HepG2 (cell line): Measurements from ENCODE around the gene PANK4. TPM values are rescaled to one million over a fixed set of nuclear protein-coding genes. Genes with fewer than 3 reads are reported as not detected.

Experiments
- ARNTL ChIP-seq: sonication (generic); formaldehyde crosslinking; IDR thresholded peaks from 2 replicates; pipeline ENCODE4 v1.4.0; 2020; ENCODE audit warnings: mild to moderate bottlenecking, missing genetic modification reagents
- GABPB1 ChIP-seq: IDR thresholded peaks from 2 replicates; pipeline ENCODE4 v1.6.1; 2016; ENCODE audit warnings: mild to moderate bottlenecking, missing genetic modification reagents, moderate library complexity, missing compliant biosample characterization
- GRHL1 ChIP-seq: sonication (generic); formaldehyde crosslinking; conservative IDR thresholded peaks from 2 replicates; pipeline ENCODE4 v1.8.0; 2022; ENCODE audit warnings: missing genetic modification reagents
- HDAC1 ChIP-seq: sonication (generic); formaldehyde crosslinking; IDR thresholded peaks from 2 replicates; pipeline ENCODE4 v1.5.1; 2020; ENCODE audit warnings: mild to moderate bottlenecking, missing genetic modification reagents
- HNRNPL ChIP-seq: fragments of 200-400 bp; formaldehyde crosslinking; IDR thresholded peaks from 2 replicates; pipeline ENCODE4 v1.6.1; 2017; ENCODE audit warnings: mild to moderate bottlenecking, low read depth, low read length
- HOXA3 ChIP-seq: sonication (generic); formaldehyde crosslinking; IDR thresholded peaks from 2 replicates; pipeline ENCODE4 v1.5.0; 2020; ENCODE audit warnings: missing genetic modification reagents
- ISX ChIP-seq: sonication (generic); formaldehyde crosslinking; conservative IDR thresholded peaks from 2 replicates; pipeline ENCODE4 v1.5.0; 2020; ENCODE audit warnings: missing genetic modification reagents
- KAT2B ChIP-seq: fragments of 150-350 bp; IDR thresholded peaks from 2 replicates; pipeline ENCODE4 v1.6.1; 2014; ENCODE audit warnings: low read depth, low read length, borderline replicate concordance
- KAT7 ChIP-seq: IDR thresholded peaks from 2 replicates; pipeline ENCODE4 v1.6.1; 2018; ENCODE audit warnings: borderline replicate concordance, missing compliant biosample characterization
- MAFG ChIP-seq: sonication (generic); formaldehyde crosslinking; IDR thresholded peaks from 2 replicates; pipeline ENCODE4 v1.5.1; 2020; ENCODE audit warnings: mild to moderate bottlenecking, missing genetic modification reagents
- MEIS1 ChIP-seq: sonication (generic); formaldehyde crosslinking; IDR thresholded peaks from 2 replicates; pipeline ENCODE4 v1.9.0; 2021; ENCODE audit warnings: mild to moderate bottlenecking, missing genetic modification reagents, moderate library complexity, borderline replicate concordance
- PAX8 ChIP-seq: sonication (generic); formaldehyde crosslinking; IDR thresholded peaks from 2 replicates; pipeline ENCODE4 v1.8.0; 2022; ENCODE audit warnings: mild to moderate bottlenecking, missing genetic modification reagents, borderline replicate concordance
- STAG1 ChIP-seq: sonication (generic); formaldehyde crosslinking; IDR thresholded peaks from 2 replicates; pipeline ENCODE4 v1.4.0; 2020; ENCODE audit warnings: missing genetic modification reagents
- ZBTB7A ChIP-seq: sonication (generic); formaldehyde crosslinking; IDR thresholded peaks from 2 replicates; pipeline ENCODE4 v1.8.0; 2022; ENCODE audit warnings: mild to moderate bottlenecking, missing genetic modification reagents
- ZNF251 ChIP-seq: sonication (generic); formaldehyde crosslinking; IDR thresholded peaks from 2 replicates; pipeline ENCODE4 v1.9.0; 2021; ENCODE audit warnings: mild to moderate bottlenecking, missing genetic modification reagents
- ZNF543 ChIP-seq: sonication (generic); formaldehyde crosslinking; IDR thresholded peaks from 2 replicates; pipeline ENCODE4 v1.4.0; 2020; ENCODE audit warnings: mild to moderate bottlenecking, missing genetic modification reagents
- ZNF747 ChIP-seq: sonication (generic); formaldehyde crosslinking; IDR thresholded peaks from 2 replicates; pipeline ENCODE4 v1.8.1; 2023; ENCODE audit warnings: missing genetic modification reagents, mild to moderate bottlenecking, borderline replicate concordance
- ZNF782 ChIP-seq: sonication (generic); formaldehyde crosslinking; IDR thresholded peaks from 2 replicates; pipeline ENCODE4 v1.4.0; 2020; ENCODE audit warnings: missing genetic modification reagents, mild to moderate bottlenecking, borderline replicate concordance
- ZNF784 ChIP-seq: sonication (generic); formaldehyde crosslinking; IDR thresholded peaks from 2 replicates; pipeline ENCODE4 v1.5.1; 2020; ENCODE audit warnings: missing genetic modification reagents, mild to moderate bottlenecking, borderline replicate concordance
- ZNF788 ChIP-seq: sonication (generic); formaldehyde crosslinking; IDR thresholded peaks from 2 replicates; pipeline ENCODE4 v1.5.0; 2020; ENCODE audit warnings: mild to moderate bottlenecking, missing genetic modification reagents, borderline replicate concordance
- polyA plus RNA-seq, 8 experiments: library from polyadenylated mRNA; depleted of rRNA in 3 of 8; stranded (reverse) in 7 of 8; unstranded in 1 of 8; fragments of >200 nt; fragmentation: Illumina TruSeq in 4 of 8; extraction: Trizol in 4 of 8; gene quantifications; 2 replicates each; pipeline versions ENCODE4 v1.2.1 to v1.2.3, GENCODE V29; 2011 to 2016; ENCODE audit warnings: low read depth in 4 of 8, missing spikeins in 1 of 8, mixed read lengths in 1 of 8; ENCODE audit not compliant: insufficient read depth in 1 of 8
- total RNA-seq, 5 experiments: library from RNA; depleted of rRNA; stranded (reverse); fragments of >200 nt; fragmentation: Illumina TruSeq; extraction: Trizol; gene quantifications; 2 replicates each; pipeline ENCODE4 v1.2.3, GENCODE V29; 2016; ENCODE audit warnings: low read depth in 1 of 5
- TF ChIP-seq, protein P1 (sequence below): IDR thresholded peaks from 2 replicates; pipeline ENCODE4 v1.6.1; 2012; ENCODE audit warnings: low read depth, low read length, improper control_type of control experiment
- TF ChIP-seq, protein P2 (sequence below): sonication (generic); formaldehyde crosslinking; IDR thresholded peaks from 2 replicates; pipeline ENCODE4 v1.8.0; 2022; ENCODE audit warnings: low read depth, missing genetic modification reagents
- TF ChIP-seq, protein P3 (sequence below): IDR thresholded peaks from 2 replicates; pipeline ENCODE4 v1.6.1; 2016; ENCODE audit warnings: mild to moderate bottlenecking

PANK4 gene
- total and polyA plus RNA-seq, 2 of the 13 experiments (the other 11 are each of a cell fraction or from before 2014, with no cell fraction given) = 17.4 to 19.3 TPM

GRCh38 chr1:2543543-2544092 lies 17.2 kb upstream of the PANK4 start (continued):
- TF ChIP-seq ZNF784 = 0 out of 2 replicates have a peak, but pooled peaks have one; percentile 25
- TF ChIP-seq, protein P1, sequence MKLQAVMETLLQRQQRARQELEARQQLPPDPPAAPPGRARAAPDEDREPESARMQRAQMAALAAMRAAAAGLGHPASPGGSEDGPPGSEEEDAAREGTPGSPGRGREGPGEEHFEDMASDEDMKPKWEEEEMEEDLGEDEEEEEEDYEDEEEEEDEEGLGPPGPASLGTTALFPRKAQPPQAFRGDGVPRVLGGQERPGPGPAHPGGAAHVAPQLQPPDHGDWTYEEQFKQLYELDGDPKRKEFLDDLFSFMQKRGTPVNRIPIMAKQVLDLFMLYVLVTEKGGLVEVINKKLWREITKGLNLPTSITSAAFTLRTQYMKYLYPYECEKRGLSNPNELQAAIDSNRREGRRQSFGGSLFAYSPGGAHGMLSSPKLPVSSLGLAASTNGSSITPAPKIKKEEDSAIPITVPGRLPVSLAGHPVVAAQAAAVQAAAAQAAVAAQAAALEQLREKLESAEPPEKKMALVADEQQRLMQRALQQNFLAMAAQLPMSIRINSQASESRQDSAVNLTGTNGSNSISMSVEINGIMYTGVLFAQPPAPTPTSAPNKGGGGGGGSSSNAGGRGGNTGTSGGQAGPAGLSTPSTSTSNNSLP = no peak
- TF ChIP-seq ZNF788 = 0 out of 2 replicates have a peak, but pooled peaks have one; percentile 62
- TF ChIP-seq MEIS1 (CRISPR knock-in tag) = 0 out of 2 replicates have a peak, but pooled peaks have one; percentile 22
- peak; percentile 17; the same call in 1 of the 2 replicates for TF ChIP-seq ZBTB7A
- 0 out of 2 replicates have a peak, but pooled peaks have one; percentile 28 for TF ChIP-seq ZNF747 (CRISPR knock-in tag)
- TF ChIP-seq HDAC1 (CRISPR knock-in tag) = 0 out of 2 replicates have a peak, but pooled peaks have one; percentile 21
- peak; percentile 15; the same call in 1 of the 2 replicates for TF ChIP-seq HOXA3 (CRISPR knock-in tag)
- TF ChIP-seq GABPB1 (CRISPR knock-in tag) = peak; percentile 14; the same call in 1 of the 2 replicates
- no peak for TF ChIP-seq GRHL1 (CRISPR knock-in tag)
- peak; percentile 78 for TF ChIP-seq ZNF543
- TF ChIP-seq ZNF251 (CRISPR knock-in tag) = no peak
- TF ChIP-seq, protein P2, sequence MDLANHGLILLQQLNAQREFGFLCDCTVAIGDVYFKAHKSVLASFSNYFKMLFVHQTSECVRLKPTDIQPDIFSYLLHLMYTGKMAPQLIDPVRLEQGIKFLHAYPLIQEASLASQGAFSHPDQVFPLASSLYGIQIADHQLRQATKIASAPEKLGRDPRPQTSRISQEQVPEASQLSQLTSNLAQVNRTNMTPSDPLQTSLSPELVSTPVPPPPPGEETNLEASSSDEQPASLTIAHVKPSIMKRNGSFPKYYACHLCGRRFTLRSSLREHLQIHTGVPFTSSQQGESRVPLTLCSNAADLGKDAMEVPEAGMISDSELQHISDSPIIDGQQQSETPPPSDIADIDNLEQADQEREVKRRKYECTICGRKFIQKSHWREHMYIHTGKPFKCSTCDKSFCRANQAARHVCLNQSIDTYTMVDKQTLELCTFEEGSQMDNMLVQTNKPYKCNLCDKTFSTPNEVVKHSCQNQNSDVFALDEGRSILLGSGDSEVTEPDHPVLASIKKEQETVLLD = no peak
- TF ChIP-seq MAFG = no peak
- TF ChIP-seq, protein P3, sequence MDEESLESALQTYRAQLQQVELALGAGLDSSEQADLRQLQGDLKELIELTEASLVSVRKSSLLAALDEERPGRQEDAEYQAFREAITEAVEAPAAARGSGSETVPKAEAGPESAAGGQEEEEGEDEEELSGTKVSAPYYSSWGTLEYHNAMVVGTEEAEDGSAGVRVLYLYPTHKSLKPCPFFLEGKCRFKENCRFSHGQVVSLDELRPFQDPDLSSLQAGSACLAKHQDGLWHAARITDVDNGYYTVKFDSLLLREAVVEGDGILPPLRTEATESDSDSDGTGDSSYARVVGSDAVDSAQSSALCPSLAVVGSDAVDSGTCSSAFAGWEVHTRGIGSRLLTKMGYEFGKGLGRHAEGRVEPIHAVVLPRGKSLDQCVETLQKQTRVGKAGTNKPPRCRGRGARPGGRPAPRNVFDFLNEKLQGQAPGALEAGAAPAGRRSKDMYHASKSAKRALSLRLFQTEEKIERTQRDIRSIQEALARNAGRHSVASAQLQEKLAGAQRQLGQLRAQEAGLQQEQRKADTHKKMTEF (CRISPR knock-in tag) = 0 out of 2 replicates have a peak, but pooled peaks have one; percentile 16
- no peak for TF ChIP-seq ISX
- TF ChIP-seq ZNF782 = 0 out of 2 replicates have a peak, but pooled peaks have one; percentile 49
- TF ChIP-seq PAX8 (CRISPR knock-in tag) = no peak
- peak; percentile 20; the same call in 1 of the 2 replicates for TF ChIP-seq STAG1
- peak; percentile 47; the same call in 1 of the 2 replicates for TF ChIP-seq HNRNPL
- no peak for TF ChIP-seq KAT7 (CRISPR knock-in tag)
- TF ChIP-seq KAT2B = no peak
- 0 out of 2 replicates have a peak, but pooled peaks have one; percentile 37 for TF ChIP-seq ARNTL (CRISPR knock-in tag)
